ENCODE results near the gene CDH4. TPM values are rescaled to one million over a fixed set of nuclear protein-coding genes. Genes with fewer than 3 reads are reported as not detected.

The CDH4 gene
- total RNA-seq, 2 experiments from 2014 or later: not detected

DNA sequence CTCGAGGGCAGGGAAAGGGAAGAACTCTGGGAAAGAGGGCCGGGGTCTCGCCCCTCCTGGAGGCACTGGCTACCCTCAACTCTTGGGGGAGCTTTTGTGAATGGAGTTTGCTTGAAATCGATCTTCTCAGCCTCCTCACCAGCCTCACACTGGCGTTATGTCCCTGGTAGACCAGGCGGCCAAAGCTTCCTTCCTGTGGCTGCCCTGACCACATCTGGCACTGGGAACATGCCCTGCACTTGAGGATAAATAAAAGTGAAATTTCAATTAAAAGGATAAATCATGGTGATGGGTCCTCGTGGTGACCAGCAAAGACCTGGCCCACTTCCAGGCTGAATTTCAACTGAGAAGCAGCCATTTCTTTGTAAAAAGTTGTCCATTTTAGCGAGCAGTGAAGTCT is 578.9 kb downstream of the CDH4 start:
- H3K27ac ChIP-seq (ENCODE audit: low read depth, low read length, poor library complexity, severe bottlenecking): no peak overlapping the region
- ChIA-PET POLR2A (no interaction called here), CTCF (ENCODE audit: unreplicated experiment) (no interaction called here)
- H3K4me2 ChIP-seq (ENCODE audit: low read length): no peak overlapping the region
- no peaks in the 10 kb centered on the region for H3K9me2 ChIP-seq (ENCODE audit: insufficient read depth, low read length)
- H4K20me1 ChIP-seq (ENCODE audit: insufficient read depth, low read length): no peaks in the 10 kb centered on the region
- H2AFZ ChIP-seq (ENCODE audit: low read length): no peak overlapping the region
- H3K4me1 ChIP-seq (ENCODE audit: insufficient read depth, low read length, poor library complexity, severe bottlenecking): no peaks in the 10 kb centered on the region
- no peak for TF ChIP-seq EZH2phosphoT487 (IDR thresholded peaks at IDR 0.05; ENCODE audit: borderline replicate concordance, low read depth, low read length)
- no peak for TF ChIP-seq CTCF (conservative IDR thresholded peaks at IDR 0.05; ENCODE audit: low read length)
- H3K36me3 ChIP-seq (ENCODE audit: insufficient read depth, low read length): no peaks in the 10 kb centered on the region
- BruUV-seq (replicated peaks): no TSS peak
- no peaks in the 10 kb centered on the region for H3K9me3 ChIP-seq (ENCODE audit: low read length)
- no peaks in the 10 kb centered on the region for H3K79me2 ChIP-seq (ENCODE audit: insufficient read depth, low read depth, low read length)
- no peak overlapping the region for H3K4me3 ChIP-seq (ENCODE audit: low read depth, low read length, poor library complexity, severe bottlenecking)
- no peak for DNase-seq (ENCODE audit: low spot score)
- intact Hi-C loops (cut with micrococcal nuclease; ENCODE audit: unreplicated experiment): no loop called here

DNA sequence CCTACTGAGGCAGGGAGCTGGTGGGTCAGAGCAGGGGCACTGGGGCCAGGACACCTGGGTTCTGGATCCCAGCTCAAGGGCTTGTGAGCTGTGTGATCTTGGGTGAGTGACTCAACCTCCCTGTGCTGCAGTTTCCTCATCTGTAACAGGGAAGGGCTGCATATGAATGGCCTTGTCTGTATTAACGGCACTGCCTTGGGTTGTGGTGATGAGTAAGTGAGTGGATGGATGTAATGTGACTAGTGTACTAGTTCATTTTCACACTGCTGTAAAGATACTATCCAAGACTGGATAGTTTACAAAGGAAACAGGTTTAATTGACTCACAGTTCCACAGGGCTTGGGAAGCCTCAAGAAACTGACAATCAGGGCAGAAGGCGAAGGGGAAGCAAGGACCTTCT is 580.1 kb downstream of the CDH4 start:
- DNase-seq (ENCODE audit: low spot score): no peak
- intact Hi-C loops (cut with micrococcal nuclease; ENCODE audit: unreplicated experiment): no loop called here
- H3K4me2 ChIP-seq (ENCODE audit: low read length): no peak overlapping the region
- H4K20me1 ChIP-seq (ENCODE audit: insufficient read depth, low read length): no peaks in the 10 kb centered on the region
- H3K36me3 ChIP-seq (ENCODE audit: insufficient read depth, low read length): no peaks in the 10 kb centered on the region
- no peak overlapping the region for H3K27ac ChIP-seq (ENCODE audit: low read depth, low read length, poor library complexity, severe bottlenecking)
- no peaks in the 10 kb centered on the region for H3K4me1 ChIP-seq (ENCODE audit: insufficient read depth, low read length, poor library complexity, severe bottlenecking)
- ChIA-PET CTCF (ENCODE audit: unreplicated experiment) (no interaction called here), POLR2A (no interaction called here)
- TF ChIP-seq CTCF (conservative IDR thresholded peaks at IDR 0.05; ENCODE audit: low read length) (no peak), EZH2phosphoT487 (IDR thresholded peaks at IDR 0.05; ENCODE audit: borderline replicate concordance, low read depth, low read length) (no peak)
- no peaks in the 10 kb centered on the region for H3K79me2 ChIP-seq (ENCODE audit: insufficient read depth, low read depth, low read length)
- H3K4me3 ChIP-seq (ENCODE audit: low read depth, low read length, poor library complexity, severe bottlenecking): no peak overlapping the region
- no TSS peak for BruUV-seq (replicated peaks)
- no peak overlapping the region for H2AFZ ChIP-seq (ENCODE audit: low read length)
- H3K9me2 ChIP-seq (ENCODE audit: insufficient read depth, low read length): no peaks in the 10 kb centered on the region
- no peaks in the 10 kb centered on the region for H3K9me3 ChIP-seq (ENCODE audit: low read length)

DNA sequence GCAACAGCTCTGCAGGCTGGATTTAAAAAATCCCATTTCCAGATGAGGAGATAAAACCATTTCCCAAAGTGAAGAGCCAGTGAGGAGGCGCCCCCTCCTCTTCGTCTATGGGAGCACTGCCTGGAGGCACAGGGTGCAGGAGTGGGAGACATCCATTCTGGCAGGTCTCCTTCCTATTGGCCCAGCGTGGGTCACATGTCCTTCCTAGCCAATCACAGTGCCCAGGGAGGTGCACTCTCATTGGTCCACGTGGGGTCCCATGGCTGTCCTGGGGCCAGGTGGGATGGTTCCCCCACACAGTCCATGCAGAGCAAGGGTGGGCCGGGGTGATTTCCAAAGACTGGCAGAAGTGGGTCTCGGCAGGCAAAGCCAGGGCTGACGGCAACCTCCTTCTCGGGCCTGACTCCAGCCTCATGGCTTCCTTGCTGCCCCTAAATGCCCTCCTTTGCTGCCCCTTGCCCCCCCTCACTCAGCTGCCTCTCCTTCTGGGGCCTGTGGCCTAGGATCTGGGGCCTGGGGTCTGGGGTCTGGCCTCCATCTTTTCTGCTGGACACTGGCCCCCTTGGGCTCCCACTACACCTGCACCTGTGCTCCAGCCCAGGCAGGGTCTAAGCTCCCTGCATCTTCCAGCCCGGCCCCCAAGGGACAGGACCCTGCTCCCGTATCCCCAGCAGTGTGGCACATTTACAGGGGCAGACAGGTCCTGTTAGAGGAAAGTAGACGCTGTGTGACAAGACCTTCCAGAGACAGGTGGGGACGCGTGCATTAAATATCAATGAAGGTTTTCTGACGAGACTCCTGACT is 581.9 kb downstream of the CDH4 start:
- no TSS peak for BruUV-seq (replicated peaks)
- no peak overlapping the region for H3K27ac ChIP-seq (ENCODE audit: low read depth, low read length, poor library complexity, severe bottlenecking)
- no peak overlapping the region for H3K4me3 ChIP-seq (ENCODE audit: low read depth, low read length, poor library complexity, severe bottlenecking)
- H3K4me1 ChIP-seq (ENCODE audit: insufficient read depth, low read length, poor library complexity, severe bottlenecking): no peaks in the 10 kb centered on the region
- CTCF ChIA-PET (ENCODE audit: unreplicated experiment): no interaction called here
- no peak overlapping the region for H2AFZ ChIP-seq (ENCODE audit: low read length)
- TF ChIP-seq EZH2phosphoT487 (IDR thresholded peaks at IDR 0.05; ENCODE audit: borderline replicate concordance, low read depth, low read length): no peak
- no peaks in the 10 kb centered on the region for H4K20me1 ChIP-seq (ENCODE audit: insufficient read depth, low read length)
- no peak for DNase-seq (ENCODE audit: low spot score)
- no peaks in the 10 kb centered on the region for H3K9me3 ChIP-seq (ENCODE audit: low read length)
- H3K9me2 ChIP-seq (ENCODE audit: insufficient read depth, low read length): no peaks in the 10 kb centered on the region
- H3K79me2 ChIP-seq (ENCODE audit: insufficient read depth, low read depth, low read length): no peaks in the 10 kb centered on the region
- intact Hi-C loops (cut with micrococcal nuclease; ENCODE audit: unreplicated experiment): no loop called here
- POLR2A ChIA-PET: interaction anchor here (0.5 kb wide), 1 partner anchor 16 kb away, joined by 4 read pairs; no protein-coding TSS in a partner anchor
- no peaks in the 10 kb centered on the region for H3K36me3 ChIP-seq (ENCODE audit: insufficient read depth, low read length)
- H3K4me2 ChIP-seq (ENCODE audit: low read length): no peak overlapping the region

All from OCI-LY7 (cell line).